AG08396 (cell line): ENCODE data around the gene BCAM.
A peak's percentile ranks its signal among the peaks of the same experiment; 100 is the strongest.

Experiments used
- DNase-seq: peaks from one replicate; pipeline ENCODE4 v3.0.0; 2012; ENCODE audit warnings: low spot score, mixed read lengths

Gene BCAM

GRCh38 chr19:44792281-44792680 lies 16.6 kb upstream of the BCAM start:
- DNase-seq = no peak

- no peak for DNase-seq
Observed at GRCh38 chr19:44794610-44795009, 14.3 kb upstream of the BCAM start.

- DNase-seq = no peak
Observed at GRCh38 chr19:44795398-44795987, 13.4 kb upstream of the BCAM start.

- DNase-seq = no peak
Observed at GRCh38 chr19:44796701-44797115, 12.2 kb upstream of the BCAM start.

- DNase-seq = no peak
Observed at GRCh38 chr19:44799627-44800346, 9.1 kb upstream of the BCAM start.

GRCh38 chr19:44800461-44800860 lies 8.4 kb upstream of the BCAM start:
- peak; percentile 90 for DNase-seq

- no peak for DNase-seq
Observed at GRCh38 chr19:44803442-44804428, 5.2 kb upstream of the BCAM start.

- DNase-seq = no peak
Observed at GRCh38 chr19:44806291-44806690, 2.6 kb upstream of the BCAM start.

- DNase-seq = peak; percentile 8
Observed at GRCh38 chr19:44807162-44807561, 1.7 kb upstream of the BCAM start.

- peak; percentile 61 for DNase-seq
Observed at GRCh38 chr19:44807652-44808462, 1.0 kb upstream of the BCAM start.

- DNase-seq = no peak
Observed at GRCh38 chr19:44809577-44810233, 802 bp downstream of the BCAM start.

GRCh38 chr19:44810234-44811121 lies 1.6 kb downstream of the BCAM start:
- no peak for DNase-seq

- no peak for DNase-seq
Observed at GRCh38 chr19:44811122-44811419, 2.2 kb downstream of the BCAM start.

GRCh38 chr19:44812142-44812718 lies 3.3 kb downstream of the BCAM start:
- DNase-seq = no peak

- no peak for DNase-seq
Observed at GRCh38 chr19:44813070-44813840, 4.4 kb downstream of the BCAM start.

- no peak for DNase-seq
Observed at GRCh38 chr19:44813841-44814470, 5.1 kb downstream of the BCAM start.

GRCh38 chr19:44814517-44814916 lies 5.6 kb downstream of the BCAM start:
- DNase-seq = no peak

GRCh38 chr19:44816301-44816700 lies 7.4 kb downstream of the BCAM start:
- no peak for DNase-seq
